ENCODE data around the gene TMSB4Y.

Gene TMSB4Y

DNA sequence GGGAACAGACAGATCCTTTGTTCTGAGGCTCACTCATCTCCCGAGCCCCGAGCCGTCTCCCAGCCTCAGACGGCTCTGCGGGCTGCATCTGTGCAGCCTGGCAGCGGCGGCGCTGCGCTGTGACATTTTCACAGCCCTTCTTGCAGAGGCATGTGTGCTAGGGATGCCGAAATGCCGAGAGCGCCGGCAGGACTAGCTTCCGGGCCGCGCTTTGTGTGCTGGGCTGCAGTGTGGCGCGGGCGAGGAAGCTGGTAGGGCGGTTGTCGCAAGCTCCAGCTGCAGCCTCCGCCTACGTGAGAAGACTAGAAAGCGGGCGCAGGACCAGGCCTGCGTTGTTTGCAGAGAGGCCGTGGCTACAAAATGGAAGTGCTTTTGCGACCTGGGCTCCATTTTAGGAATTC, at the start of gene TMSB4Y:
TSS of gene TMSB4Y (plus strand) at position 332 of the 401 bp plus-strand sequence.
- DNase-seq (ENCODE audit: low read depth in 2 of 2), result peak in 1 of 2 donors; percentile 38

DNA sequence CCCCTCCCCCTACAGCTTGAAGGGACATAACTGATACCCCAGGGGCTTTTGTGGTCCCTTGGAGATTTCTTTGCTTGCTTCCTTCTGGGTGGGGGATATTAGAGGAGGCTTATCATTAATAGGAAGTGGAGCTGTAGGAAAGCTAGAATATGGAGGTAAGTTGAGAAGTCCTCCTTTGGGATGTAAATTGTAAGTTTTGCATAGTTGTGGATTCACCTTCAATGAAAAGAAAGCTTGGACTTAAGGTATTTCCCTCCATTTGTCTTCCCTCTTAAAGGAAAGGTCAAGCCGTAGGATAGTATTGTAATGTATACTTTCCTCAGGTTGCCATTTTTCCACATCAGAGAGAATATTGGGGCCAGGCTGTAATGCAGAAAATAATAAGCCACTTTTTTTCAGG, 39.5 kb upstream of the TMSB4Y start:
- no peak for DNase-seq (ENCODE audit: low read depth in 2 of 2)

DNA sequence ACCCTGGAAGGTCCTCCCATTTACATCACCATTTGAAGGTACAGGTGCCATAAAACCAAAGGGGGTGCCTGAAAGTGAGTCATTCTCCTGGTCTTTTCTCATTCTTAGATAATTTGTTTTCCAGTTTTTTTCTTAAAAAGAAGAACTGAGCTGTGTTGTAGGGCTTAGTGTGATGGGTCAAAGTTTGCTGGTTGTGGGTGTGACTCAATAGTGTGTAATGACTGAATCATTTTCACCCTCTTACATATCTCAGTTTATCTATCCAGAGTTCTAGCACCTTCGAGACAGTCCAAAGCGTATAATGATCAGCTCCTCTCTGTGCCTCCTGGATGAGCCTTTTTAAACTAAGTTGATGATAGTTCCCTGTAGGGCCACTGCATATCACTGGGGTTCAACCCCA, 32.6 kb upstream of the TMSB4Y start:
- DNase-seq (ENCODE audit: low read depth in 2 of 2), result no peak

DNA sequence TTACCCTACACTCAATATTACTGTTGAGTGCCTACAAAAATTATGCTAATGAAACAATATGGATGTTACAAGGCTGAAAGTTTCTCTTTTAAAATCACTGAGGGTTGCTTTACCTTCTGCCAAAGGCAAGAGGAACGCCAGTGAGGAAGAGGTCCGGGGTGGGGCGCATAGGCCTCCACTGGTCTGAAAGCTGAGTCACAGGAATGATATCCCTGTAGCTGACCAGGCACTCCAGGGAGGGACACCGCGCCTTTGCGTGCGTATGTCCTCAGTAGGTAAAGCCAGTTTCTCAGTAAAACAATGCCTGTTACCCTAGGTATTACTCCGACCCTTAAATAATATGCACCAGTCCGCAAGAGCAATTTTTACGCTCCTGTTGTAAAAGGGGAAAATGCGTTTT, 1.4 kb upstream of the TMSB4Y start:
- no peak for DNase-seq (ENCODE audit: low read depth in 2 of 2)

DNA sequence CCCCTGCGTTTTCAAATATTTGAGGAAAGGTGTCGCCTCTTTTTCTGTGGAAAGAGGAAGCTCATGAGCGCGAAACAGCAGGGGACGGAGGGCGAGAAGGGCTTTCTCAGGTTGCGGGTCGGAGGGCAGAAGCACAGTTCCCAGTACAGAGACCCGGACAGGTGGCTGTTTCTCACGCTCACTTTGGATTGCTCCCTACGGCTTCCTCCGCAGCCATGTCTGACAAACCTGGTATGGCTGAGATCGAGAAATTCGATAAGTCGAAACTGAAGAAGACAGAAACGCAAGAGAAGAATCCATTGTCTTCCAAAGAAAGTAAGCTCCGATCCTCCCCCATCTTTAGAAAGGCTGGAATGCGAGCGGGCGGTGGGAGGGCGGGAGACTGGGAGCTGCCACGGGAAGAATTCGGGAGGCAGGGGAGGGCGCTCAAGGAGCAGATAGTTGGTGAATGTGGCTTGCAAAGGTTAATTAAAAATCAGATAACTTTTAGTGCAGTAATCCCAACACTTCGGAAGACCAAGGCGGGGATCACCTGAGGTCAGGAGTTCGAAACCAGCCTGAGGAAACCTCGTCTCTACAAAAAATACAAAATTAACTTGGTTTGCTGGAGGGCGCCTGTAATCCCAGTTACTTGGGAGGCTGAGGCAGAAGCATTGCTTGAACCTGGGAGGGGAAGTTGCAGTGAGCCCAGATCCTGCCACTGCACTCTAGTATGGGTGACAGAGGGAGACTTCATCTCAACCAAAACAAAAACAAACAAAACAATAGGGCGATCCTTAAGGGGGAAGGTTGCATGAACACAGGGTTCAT, 627 bp downstream of the TMSB4Y start:
- DNase-seq (ENCODE audit: low read depth in 2 of 2), result no peak

DNA sequence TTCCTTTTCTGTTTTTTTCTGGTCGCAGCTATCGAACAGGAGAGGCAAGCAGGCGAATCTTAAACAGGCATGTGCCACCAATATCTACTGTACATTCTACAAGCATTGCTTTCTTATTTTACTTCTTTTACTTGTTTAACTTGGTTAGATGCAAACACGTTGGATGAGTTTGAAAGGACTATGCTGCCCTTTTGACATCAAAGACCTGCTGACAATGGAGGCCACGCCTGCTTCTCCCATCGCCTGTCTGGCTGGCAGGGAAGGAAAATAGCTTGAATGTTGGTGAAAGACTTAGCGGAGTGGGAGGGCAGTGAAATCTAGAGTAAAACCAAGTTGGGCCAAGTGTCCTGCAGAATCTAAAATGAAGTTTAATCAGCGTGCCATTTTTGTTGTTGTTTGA, 1.5 kb downstream of the TMSB4Y start:
- no peak for DNase-seq (ENCODE audit: low read depth in 2 of 2)

DNA sequence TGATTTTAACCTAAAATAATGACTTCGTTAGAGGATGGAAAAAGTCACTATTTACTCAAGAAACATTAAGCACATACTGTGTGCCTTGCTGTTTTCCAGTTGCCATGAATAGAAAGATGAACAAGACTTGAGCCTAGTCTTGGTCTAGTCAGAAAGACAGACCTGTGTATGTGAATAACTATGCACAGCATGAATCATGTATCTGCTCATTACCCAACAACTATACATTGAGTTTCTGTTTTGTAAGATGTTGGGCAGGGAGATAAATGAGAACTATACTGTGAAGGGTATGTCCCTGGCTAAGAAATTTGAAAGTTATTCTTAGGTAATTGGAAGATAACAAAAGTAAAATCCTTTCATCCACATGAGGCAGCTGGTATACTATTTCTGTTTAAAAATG, 4.3 kb downstream of the TMSB4Y start:
- no peak for DNase-seq (ENCODE audit: low read depth in 2 of 2)

DNA sequence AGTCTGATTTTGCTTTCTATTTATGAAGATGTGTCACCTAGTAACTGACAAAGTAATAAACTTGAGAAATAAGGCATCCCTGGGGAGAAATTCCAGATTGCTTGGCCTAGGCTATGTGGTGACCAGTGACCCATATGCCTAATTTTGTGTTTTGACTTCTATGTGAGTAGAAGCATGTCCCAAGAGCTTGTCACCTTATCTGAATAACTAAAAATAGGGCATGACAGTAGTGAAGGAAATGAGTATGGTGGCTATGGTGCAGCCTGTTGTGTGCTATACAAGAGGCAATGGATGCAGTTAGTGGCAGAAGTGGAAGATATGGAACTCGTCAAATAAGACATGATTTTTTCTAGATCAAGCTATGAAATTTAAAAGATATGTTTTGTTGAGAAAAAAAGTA, 15.3 kb downstream of the TMSB4Y start:
- DNase-seq (ENCODE audit: low read depth in 2 of 2), result no peak

DNA sequence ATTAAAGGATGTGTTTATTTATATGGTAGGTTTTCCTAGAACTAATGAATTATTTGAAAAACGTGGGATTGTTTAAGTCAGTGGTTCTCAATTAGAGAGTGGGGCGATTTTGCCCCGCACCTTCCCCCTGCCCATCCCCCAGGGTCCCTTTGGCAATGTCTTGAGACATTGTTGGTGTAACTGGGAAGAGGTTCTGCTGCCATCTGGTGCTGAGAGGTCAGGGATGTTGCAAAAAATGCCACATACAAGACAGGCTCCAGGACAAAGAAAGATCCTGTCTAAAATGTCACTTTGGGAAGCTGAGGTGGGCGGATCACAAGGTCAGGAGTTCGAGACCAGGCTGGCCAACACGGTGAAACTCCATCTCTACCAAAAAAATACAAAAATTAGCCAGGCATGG, 25.8 kb downstream of the TMSB4Y start:
- no peak for DNase-seq (ENCODE audit: low read depth in 2 of 2)

DNA sequence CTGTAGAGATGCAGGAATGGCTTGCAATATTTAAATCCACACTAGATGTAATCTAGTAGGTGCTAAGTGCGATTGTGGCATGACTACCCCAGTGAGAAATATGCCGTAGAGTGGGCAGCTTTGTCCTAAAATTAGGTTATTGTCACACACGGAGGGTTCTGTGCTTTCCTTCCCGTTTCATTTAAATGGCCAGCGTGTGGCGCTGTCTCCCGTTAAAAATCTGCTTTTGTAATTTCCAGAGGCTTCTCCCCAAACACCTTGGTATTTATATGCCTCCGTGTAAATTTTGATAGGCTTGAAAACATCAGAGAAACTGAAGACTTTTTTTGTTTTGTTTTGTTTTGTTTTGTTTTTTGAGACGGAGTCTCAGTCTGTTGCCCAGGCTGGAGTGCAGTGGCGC, 34.9 kb downstream of the TMSB4Y start:
- no peak for DNase-seq (ENCODE audit: low read depth in 2 of 2)

DNA sequence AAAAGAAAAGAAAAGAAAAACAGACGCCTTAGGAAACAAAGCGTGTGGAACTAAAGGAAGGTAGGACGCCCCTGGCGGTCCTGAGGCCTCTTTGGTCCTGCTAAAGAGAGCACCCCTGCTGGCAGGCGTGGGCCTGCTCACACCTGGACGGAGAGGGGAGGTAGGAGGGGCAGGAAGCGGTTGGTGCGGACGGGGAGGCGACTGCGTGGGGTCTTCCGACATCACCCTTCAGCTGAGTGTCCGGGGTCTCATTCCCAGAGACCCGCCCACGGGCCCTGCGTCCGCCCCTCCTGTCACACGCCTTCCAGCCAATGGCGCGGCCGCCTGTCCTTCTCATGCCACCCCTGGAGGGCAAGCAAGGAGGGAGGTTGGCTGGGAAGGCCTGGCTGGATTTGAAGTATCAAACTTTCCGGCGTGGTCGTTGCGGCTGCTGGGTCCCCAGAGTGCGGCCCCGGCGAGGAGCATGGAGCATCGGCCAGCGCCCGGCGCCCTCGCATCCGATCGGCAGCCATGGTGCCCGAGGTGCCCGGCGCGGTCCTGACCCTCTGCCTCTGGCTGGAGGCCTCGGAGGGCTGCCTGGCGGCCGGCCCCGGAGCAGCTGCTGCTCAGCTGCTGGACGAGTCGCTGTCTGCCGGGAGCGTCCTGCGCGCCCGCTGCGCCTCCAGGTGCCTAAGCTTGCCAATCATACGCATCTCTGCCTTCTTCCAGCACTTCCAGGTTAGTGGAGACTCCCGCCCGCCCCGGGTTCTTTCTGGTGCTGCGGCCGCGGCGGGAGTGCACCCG, 47.8 kb downstream of the TMSB4Y start:
- DNase-seq (ENCODE audit: low read depth in 2 of 2), result no peak

DNA sequence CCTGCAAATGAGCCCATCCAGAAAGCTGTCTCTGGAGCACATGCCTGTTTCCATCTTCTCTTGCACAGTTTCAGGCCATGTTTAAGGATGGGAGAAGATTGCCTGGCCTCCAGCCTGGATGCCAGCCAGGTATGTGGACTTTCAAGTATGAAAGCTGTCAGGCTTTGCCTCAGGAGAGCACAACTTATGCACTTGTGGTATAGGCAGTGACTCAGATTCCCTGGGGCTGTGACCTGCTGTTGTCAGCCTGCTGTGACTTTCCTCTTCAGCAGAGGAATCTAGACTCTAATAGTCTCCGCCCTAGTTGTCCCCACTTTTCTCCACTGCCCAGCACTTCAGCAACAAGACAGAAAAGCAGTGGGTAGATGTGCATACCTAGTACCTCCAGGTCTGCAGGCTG, 51.0 kb downstream of the TMSB4Y start:
- no peak for DNase-seq (ENCODE audit: low read depth in 2 of 2)
